IgD-negative memory B cell (primary cell): ENCODE measurements around the gene TXLNA. TPM values are rescaled to one million over a fixed set of nuclear protein-coding genes. Genes with fewer than 3 reads are reported as not detected.

ENCODE experiments used
- H3K27ac Mint-ChIP-seq, 3 donors: one replicate each; pipeline ENCODE4 v1.8.0; 2020 to 2022; ENCODE audit warnings: mild to moderate bottlenecking in 3 of 3, mixed read lengths in 3 of 3, moderate library complexity in 1 of 3
- H3K27me3 Mint-ChIP-seq: one replicate; pipeline ENCODE4 v1.8.0; 2021; ENCODE audit warnings: mixed read lengths
- H3K36me3 Mint-ChIP-seq: one replicate; pipeline ENCODE4 v1.8.0; 2020; ENCODE audit warnings: mild to moderate bottlenecking, mixed read lengths
- H3K4me1 Mint-ChIP-seq, 3 donors: one replicate each; pipeline ENCODE4 v1.8.0; 2020 to 2022; ENCODE audit warnings: mixed read lengths in 3 of 3, mild to moderate bottlenecking in 1 of 3
- H3K4me3 Mint-ChIP-seq, 4 donors: one replicate each; pipeline ENCODE4 v1.8.0; 2020 to 2022; ENCODE audit warnings: mild to moderate bottlenecking in 4 of 4, mixed read lengths in 4 of 4, moderate library complexity in 3 of 4
- H3K9me3 Mint-ChIP-seq, 3 donors: one replicate each; pipeline ENCODE4 v1.8.0; 2020 to 2021; ENCODE audit warnings: mixed read lengths in 3 of 3, mild to moderate bottlenecking in 1 of 3
- polyA plus RNA-seq: library from polyadenylated mRNA; unstranded; fragments of 300-500 nt; fragmentation: Illumina TruSeq; gene quantifications from one replicate; pipeline ENCODE4 v1.2.3, GENCODE V29; 2021

The TXLNA gene
- polyA plus RNA-seq, 1 donor from 2014 or later = 29.1 TPM

DNA sequence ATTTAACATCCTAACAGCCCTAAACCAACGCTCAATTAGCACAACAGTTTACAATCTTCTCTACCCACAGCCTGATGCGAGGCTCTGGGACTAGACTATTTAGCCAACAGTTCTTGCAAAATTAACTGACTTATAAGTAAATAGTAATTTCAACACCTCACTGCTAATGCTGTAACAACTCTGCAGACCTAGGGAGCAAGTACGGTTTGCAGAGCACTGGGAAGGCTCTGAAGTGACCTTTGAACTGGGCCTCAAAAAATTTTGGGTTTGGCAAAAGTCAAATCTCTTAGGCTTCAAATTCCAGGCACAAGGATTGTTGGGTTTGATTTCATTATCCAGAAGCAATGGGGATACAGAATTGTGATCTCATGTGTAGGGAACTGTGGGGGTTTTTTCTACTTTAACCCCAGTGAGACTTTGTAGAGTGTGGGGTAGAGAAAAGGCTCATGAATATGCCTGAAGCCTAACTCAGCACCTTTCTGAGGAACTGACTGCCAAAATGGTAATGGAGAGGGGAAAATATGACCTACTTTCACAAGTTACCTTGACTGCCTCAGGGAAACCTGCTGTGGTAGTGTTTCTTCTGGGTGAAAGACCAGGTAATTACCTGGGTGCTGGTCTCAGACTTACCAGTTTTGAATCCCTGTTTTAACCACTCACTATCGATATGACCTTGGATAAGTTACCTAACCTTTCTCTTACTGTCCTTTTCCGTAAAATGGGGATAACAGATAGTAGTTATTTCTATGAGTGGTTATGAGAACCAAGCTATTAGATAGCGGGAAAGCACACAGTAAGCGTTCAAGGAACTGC is 889 bp upstream of the TXLNA start:
- Mint-ChIP-seq H3K27ac (peak overlapping the region in 2 of 3 donors; percentile 94 to 97), H3K4me3 (peak overlapping the region; percentile 82 to 96 (median 94)), H3K27me3 (no peaks in the 10 kb centered on the region), H3K36me3 (no peaks in the 10 kb centered on the region), H3K9me3 (no peaks in the 10 kb centered on the region), H3K4me1 (peaks cover 19 to 32% (median 20%) of the 10 kb centered on the region in 3 donors)

DNA sequence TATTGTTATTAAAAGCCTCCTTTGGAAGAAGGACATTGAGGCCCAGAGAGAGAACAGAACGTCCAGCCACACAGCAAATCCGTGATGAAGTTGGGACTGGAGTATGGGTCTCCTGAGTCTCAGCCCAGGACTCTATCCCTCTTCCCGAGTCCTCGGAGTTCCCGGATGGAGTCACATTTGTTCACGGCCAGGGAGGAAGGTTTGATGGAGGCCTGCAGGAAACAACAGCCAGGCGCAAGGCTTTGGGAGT is 357 bp upstream of the TXLNA start:
- Mint-ChIP-seq H3K4me3 (peak overlapping the region; percentile 82 to 96 (median 94)), H3K9me3 (no peaks in the 10 kb centered on the region), H3K27ac (peak overlapping the region; percentile 94 to 99 (median 97)), H3K27me3 (no peaks in the 10 kb centered on the region), H3K4me1 (peaks cover 19 to 35% (median 24%) of the 10 kb centered on the region in 3 donors), H3K36me3 (no peaks in the 10 kb centered on the region)

DNA sequence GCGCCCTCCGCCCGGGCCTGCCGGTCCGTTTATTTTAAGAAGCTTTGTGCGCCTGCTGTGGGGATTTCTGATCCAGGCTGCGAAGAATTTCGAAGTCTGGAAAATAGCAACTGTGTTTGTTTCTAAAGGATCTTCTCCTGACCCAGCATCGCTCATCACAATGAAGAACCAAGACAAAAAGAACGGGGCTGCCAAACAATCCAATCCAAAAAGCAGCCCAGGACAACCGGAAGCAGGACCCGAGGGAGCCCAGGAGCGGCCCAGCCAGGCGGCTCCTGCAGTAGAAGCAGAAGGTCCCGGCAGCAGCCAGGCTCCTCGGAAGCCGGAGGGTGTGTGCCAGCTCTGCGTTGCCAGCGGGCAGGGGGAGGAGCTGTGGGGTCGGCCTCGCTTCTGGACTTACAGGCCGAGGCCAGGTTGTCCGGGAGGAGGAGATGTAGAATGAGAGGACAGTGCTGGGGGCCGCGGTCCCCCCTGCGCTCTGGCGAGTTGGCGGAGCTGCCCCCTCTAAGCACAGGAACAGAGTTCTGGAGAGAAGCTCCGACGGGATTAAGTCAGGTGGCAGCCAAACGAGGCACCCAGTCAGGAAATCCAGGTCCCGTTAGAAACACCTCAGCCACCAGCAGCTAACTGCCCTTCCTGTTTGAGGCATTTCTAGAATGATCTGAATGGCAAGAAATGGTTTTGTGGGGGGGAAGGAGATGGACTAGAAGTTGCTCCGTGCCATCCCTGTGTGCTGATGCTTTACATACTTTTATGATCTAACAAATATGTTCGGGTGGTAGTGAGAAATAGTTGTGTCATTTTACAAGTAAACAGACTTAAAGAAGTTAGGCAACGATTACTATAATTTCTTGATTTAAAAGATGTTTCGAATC is 948 bp downstream of the TXLNA start:
- Mint-ChIP-seq H3K27ac (peak overlapping the region; percentile 94 to 99 (median 97)), H3K4me1 (peaks cover 22 to 41% (median 33%) of the 10 kb centered on the region in 3 donors), H3K9me3 (no peaks in the 10 kb centered on the region), H3K36me3 (no peaks in the 10 kb centered on the region), H3K27me3 (no peaks in the 10 kb centered on the region), H3K4me3 (peak overlapping the region; percentile 82 to 96 (median 94))

DNA sequence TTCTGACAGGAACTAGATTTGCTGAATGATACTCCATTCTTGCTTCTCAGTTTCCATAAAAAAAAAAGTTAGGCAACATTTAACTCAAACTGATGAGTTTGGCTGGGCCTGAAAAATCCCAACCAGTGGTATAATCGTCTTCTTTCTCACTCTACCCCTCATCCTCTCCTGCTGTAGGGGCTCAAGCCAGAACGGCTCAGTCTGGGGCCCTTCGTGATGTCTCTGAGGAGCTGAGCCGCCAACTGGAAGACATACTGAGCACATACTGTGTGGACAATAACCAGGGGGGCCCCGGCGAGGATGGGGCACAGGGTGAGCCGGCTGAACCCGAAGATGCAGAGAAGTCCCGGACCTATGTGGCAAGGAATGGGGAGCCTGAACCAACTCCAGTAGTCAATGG is 1.6 kb downstream of the TXLNA start:
- Mint-ChIP-seq H3K27ac (peak overlapping the region in 2 of 3 donors; percentile 94 to 99), H3K4me3 (peak overlapping the region; percentile 82 to 96 (median 94)), H3K27me3 (no peaks in the 10 kb centered on the region), H3K9me3 (no peaks in the 10 kb centered on the region), H3K4me1 (peaks cover 22 to 41% (median 34%) of the 10 kb centered on the region in 3 donors), H3K36me3 (no peaks in the 10 kb centered on the region)

DNA sequence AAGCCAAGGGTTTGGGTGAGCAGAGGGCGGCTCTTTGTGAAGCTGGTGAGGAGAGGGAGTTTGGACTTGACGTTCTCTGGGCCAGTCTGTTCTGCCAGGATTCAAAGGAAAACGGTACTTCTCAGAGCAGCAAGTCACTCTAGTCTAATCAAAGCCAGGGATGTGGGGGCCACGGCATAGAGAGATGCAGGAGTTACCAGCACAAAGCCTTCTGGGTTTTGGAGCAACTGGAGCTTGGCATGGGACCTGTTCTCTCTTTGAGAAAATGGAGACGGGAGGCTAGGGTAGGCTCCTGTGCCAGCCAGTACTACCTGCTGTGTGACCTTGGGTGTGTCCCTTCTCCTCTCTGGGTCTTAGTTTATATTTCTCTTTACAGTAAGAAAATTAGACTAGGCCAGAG is 2.1 kb downstream of the TXLNA start:
- Mint-ChIP-seq H3K36me3 (no peaks in the 10 kb centered on the region), H3K4me1 (peaks cover 22 to 45% (median 39%) of the 10 kb centered on the region in 3 donors), H3K4me3 (peak overlapping the region; percentile 48 to 96 (median 94)), H3K9me3 (no peaks in the 10 kb centered on the region), H3K27ac (no peak overlapping the region), H3K27me3 (no peaks in the 10 kb centered on the region)

DNA sequence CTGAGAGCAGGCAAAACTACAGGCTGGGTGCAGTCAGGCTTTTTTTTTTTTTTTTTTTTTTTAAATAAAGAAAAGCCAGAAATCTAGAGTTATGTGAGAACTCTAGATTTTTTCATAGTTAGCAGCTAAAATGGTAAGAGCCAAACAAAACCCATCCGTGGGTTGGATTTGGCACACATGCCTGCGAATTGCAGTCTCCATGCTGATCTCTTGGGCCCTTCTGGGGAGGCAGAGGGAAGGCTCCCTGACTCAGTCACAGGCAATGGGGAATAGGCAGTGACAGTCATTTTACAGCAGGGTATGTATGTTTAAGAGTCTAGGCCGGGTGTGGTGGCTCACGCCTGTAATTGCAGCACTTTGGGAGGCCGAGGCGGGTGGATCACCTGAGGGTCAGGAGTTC is 2.6 kb downstream of the TXLNA start:
- Mint-ChIP-seq H3K27ac (peak overlapping the region in 1 of 3 donors; percentile 82), H3K27me3 (no peaks in the 10 kb centered on the region), H3K36me3 (no peaks in the 10 kb centered on the region), H3K9me3 (no peaks in the 10 kb centered on the region), H3K4me1 (peaks cover 22 to 45% (median 41%) of the 10 kb centered on the region in 3 donors), H3K4me3 (peak overlapping the region in 1 of 4 donors; percentile 36)

DNA sequence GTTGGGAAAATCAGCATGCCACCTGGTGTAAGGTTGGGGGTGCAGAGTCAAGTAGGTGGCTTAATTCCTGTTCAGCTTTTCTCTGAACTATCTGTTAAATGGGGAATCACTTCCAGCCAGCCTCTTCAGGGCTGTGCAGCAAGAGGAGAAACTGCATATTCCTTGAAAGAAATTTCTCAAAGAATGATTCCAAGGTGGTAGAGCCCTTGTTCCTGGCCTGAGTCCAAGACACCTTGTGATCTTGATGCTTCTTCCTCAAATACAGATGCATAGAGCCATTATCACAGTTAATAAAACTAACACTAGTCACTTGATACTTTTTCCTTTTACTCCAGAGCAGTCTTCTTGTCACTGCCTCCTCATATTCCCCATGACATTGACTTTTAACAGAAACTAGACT is 5.2 kb downstream of the TXLNA start:
- Mint-ChIP-seq H3K27ac (no peak overlapping the region), H3K4me1 (peaks cover 16 to 39% (median 32%) of the 10 kb centered on the region in 3 donors), H3K9me3 (no peaks in the 10 kb centered on the region), H3K36me3 (no peaks in the 10 kb centered on the region), H3K4me3 (peak overlapping the region in 2 of 4 donors; percentile 5 to 10), H3K27me3 (no peaks in the 10 kb centered on the region)

DNA sequence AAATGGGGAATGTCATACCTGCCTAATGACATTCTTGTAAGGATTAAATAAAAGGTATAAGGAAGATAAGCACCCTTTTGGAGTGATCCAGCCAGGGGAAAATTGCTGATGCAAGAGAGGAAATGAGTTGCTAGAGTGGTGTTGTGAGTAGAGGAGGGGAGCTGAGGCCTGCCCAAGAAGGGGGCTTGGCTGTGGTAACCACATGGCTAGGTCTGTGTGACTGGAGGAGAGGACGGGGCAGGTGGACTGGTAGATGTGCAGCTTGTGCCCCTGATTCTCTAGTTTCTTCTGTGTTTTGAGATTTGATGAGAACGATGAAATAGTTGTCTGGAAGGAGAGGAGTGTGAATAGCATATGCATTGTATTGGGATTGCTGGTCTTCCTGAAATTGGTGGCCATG is 6.6 kb downstream of the TXLNA start:
- no peak overlapping the region for H3K4me3 Mint-ChIP-seq
- no peaks in the 10 kb centered on the region for H3K9me3 Mint-ChIP-seq
- no peaks in the 10 kb centered on the region for H3K27me3 Mint-ChIP-seq
- peaks cover 11 to 29% (median 18%) of the 10 kb centered on the region in 3 donors for H3K4me1 Mint-ChIP-seq
- no peaks in the 10 kb centered on the region for H3K36me3 Mint-ChIP-seq
- H3K27ac Mint-ChIP-seq = peak overlapping the region in 1 of 3 donors; percentile 7

DNA sequence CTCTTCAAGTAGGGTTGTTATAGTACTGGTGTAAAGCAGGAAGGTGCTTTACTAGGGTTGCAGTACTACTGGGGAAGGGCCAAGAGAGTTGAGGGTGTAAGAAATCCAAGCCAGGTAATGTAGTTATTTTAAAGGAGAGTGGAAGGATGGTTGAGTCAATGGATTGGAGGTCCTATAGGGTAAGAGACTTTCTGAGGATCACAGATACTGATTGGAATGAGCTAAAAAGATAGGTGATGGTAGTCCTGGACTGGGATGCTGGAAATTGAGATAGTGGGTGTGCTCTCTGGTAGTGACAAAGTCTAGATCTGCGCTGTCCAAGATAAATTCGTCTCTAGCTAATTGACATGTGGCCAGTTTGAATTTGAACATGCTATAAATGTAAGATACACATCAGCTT is 7.0 kb downstream of the TXLNA start:
- H3K4me3 Mint-ChIP-seq = no peak overlapping the region
- H3K36me3 Mint-ChIP-seq = no peaks in the 10 kb centered on the region
- H3K4me1 Mint-ChIP-seq = peaks cover 11 to 25% (median 14%) of the 10 kb centered on the region in 3 donors
- H3K27me3 Mint-ChIP-seq = no peaks in the 10 kb centered on the region
- H3K27ac Mint-ChIP-seq = peak overlapping the region in 1 of 3 donors; percentile 7
- no peaks in the 10 kb centered on the region for H3K9me3 Mint-ChIP-seq

DNA sequence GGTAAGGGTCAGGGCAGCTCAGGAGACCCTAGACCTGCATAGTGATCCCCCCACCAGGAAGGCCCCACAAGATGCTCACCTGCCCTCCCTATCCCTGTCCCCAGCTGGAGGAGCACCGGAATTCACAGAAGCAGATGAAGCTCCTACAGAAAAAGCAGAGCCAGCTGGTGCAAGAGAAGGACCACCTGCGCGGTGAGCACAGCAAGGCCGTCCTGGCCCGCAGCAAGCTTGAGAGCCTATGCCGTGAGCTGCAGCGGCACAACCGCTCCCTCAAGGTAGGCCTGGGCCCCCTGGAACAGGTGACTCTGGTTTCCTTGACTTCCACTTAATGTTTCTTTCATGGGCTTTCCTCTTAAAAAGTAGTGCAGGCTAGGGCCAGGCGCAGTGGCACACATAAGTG is 8.4 kb downstream of the TXLNA start:
- H3K4me3 Mint-ChIP-seq = no peak overlapping the region
- peaks cover 4 to 20% (median 13%) of the 10 kb centered on the region in 3 donors for H3K4me1 Mint-ChIP-seq
- no peaks in the 10 kb centered on the region for H3K36me3 Mint-ChIP-seq
- no peaks in the 10 kb centered on the region for H3K9me3 Mint-ChIP-seq
- H3K27me3 Mint-ChIP-seq = no peaks in the 10 kb centered on the region
- H3K27ac Mint-ChIP-seq = no peak overlapping the region

DNA sequence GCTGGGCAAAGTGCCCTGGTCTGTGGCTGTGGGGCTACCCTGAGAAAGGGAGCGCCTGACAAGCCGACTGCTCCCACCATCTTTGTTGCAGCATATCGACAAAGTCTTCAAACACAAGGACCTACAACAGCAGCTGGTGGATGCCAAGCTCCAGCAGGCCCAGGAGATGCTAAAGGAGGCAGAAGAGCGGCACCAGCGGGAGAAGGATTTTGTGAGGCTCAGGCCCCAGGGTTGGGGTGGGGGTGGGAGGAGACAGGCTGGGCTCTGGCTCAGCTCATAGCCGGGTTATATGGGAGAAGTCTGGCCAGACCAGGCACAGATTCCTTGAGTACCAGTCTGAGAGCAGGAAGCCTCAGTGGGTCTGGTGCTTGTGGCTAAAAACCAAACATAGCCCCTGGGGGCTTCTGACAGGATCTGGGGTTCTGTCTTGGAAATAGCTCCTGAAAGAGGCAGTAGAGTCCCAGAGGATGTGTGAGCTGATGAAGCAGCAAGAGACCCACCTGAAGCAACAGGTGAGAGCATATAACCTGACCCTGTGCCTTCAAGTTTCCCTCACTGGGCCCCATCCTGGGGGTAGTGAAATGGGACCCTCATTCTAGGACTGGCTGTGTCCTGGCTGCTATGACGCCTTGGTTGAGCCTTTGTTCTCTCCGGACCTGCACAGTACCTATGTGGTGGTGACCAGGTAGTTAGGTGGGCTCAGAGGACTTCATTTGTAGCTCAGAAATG is 12.9 kb downstream of the TXLNA start:
- peak overlapping the region in 1 of 3 donors; percentile 62 for H3K27ac Mint-ChIP-seq
- H3K4me3 Mint-ChIP-seq = peak overlapping the region in 1 of 4 donors; percentile 37

DNA sequence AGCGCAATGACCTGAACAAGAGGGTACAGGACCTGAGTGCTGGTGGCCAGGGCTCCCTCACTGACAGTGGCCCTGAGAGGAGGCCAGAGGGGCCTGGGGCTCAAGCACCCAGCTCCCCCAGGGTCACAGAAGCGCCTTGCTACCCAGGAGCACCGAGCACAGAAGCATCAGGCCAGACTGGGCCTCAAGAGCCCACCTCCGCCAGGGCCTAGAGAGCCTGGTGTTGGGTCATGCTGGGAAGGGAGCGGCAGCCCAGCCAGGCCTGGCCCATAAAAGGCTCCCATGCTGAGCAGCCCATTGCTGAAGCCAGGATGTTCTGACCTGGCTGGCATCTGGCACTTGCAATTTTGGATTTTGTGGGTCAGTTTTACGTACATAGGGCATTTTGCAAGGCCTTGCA is 15.5 kb downstream of the TXLNA start:
- Mint-ChIP-seq H3K9me3 (no peaks in the 10 kb centered on the region), H3K4me3 (no peak overlapping the region), H3K36me3 (peaks cover 9% of the 10 kb centered on the region), H3K27ac (no peak overlapping the region), H3K4me1 (peaks cover 2 to 14% (median 11%) of the 10 kb centered on the region in 3 donors), H3K27me3 (no peaks in the 10 kb centered on the region)

More for the DNA sequence above, 12.9 kb downstream of the TXLNA start:
- Mint-ChIP-seq H3K9me3 (no peaks in the 10 kb centered on the region), H3K36me3 (peaks cover 9% of the 10 kb centered on the region), H3K4me1 (peaks cover 0 to 13% (median 8%) of the 10 kb centered on the region in 3 donors), H3K27me3 (no peaks in the 10 kb centered on the region)

DNA sequence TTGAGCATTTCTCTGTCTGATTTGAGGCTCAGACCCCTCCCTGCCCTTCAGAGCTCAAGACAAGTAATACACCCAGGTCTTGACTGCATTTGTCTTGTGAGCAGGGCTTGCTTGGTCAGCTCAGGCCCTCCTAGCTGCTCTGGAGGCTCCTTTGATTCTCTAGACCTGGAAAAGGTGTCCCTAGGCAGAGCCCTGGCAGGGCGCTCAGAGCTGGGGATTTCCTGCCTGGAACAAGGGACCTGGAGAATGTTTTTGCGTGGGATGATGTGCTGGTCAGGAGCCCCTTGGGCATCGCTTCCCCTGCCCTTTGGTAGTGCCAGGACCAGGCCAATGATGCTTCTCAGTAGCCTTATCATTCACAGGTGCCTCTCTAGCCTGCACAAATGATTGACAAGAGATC is 16.1 kb downstream of the TXLNA start:
- no peaks in the 10 kb centered on the region for H3K9me3 Mint-ChIP-seq
- H3K27ac Mint-ChIP-seq = no peak overlapping the region
- H3K4me3 Mint-ChIP-seq = peak overlapping the region in 1 of 4 donors; percentile 22
- no peaks in the 10 kb centered on the region for H3K27me3 Mint-ChIP-seq
- H3K4me1 Mint-ChIP-seq = peaks cover 6 to 18% (median 16%) of the 10 kb centered on the region in 3 donors
- H3K36me3 Mint-ChIP-seq = peaks cover 9% of the 10 kb centered on the region

DNA sequence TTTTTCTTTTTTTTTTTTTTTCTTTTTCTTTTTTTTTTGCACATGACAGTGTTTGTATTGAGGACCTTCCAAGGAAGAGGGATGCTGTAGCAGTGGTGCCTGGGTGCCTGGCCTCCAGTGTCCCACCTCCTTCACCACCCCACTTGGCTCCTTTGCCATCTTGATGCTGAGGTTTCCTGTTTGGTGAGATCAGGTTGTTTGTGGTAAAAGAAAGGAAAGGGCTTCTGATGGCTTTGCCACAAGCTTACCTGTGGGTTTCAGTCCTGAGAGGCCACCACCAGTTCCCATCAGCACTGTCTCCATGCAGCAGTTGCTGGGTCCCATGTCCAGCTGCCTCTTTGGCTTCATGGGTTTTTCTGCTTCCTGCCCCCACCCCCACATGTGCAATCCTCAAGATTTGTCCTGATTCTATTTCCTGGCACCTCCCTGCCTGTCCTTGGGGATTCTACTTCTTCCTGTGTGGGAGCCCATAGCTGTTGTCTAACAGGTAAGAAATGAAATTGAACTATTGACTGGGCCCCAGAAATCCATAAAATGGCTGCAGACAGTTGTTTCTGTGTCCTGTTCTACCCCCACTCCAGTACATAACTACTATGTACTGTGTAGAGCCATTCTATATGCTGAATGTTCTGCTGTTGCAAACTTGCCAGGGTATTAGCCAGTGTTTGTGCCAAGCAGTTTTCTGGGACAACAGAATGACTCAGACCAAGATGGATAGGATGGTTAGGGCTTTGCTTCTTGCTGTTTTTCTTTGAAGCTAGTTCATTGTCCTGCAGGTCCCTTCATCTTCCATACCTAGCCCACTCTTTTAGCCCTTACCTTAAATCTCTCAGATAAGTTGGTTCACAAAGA is 16.7 kb downstream of the TXLNA start:
- peaks cover 7 to 18% (median 16%) of the 10 kb centered on the region in 3 donors for H3K4me1 Mint-ChIP-seq
- H3K4me3 Mint-ChIP-seq = no peak overlapping the region
- peaks cover 9% of the 10 kb centered on the region for H3K36me3 Mint-ChIP-seq
- no peaks in the 10 kb centered on the region for H3K9me3 Mint-ChIP-seq
- H3K27me3 Mint-ChIP-seq = no peaks in the 10 kb centered on the region
- peak overlapping the region in 2 of 3 donors; percentile 18 to 87 for H3K27ac Mint-ChIP-seq
